SK-N-MC (cell line): ENCODE results near the gene DEK.
"Not testable (repeated sequence)": the region's sequence is repeated elsewhere in the genome, so short reads cannot be mapped to it uniquely, and the experiment has no call there.

Experiments used
- DNase-seq: peaks from one replicate; pipeline ENCODE4 v3.0.0-alpha.2; 2011; ENCODE audit warnings: low read depth, low spot score
- H3K27ac ChIP-seq: fragments of 200-600 bp; sonication (generic); 2 replicates; pipeline ENCODE4 v1.5.1; 2016; ENCODE audit warnings: mixed run types
- H3K36me3 ChIP-seq: fragments of 200-600 bp; sonication (generic); 2 replicates; pipeline ENCODE4 v1.6.1; 2017; ENCODE audit warnings: antibody characterized with exemption, low read length, mixed read lengths; ENCODE audit not compliant: insufficient read depth
- H3K4me3 ChIP-seq: fragments of 200-600 bp; sonication (generic); 2 replicates; pipeline ENCODE4 v1.5.1; 2016
- H3K9ac ChIP-seq: fragments of 200-600 bp; sonication (generic); 2 replicates; pipeline ENCODE4 v1.8.0; 2017; ENCODE audit warnings: mixed run types, mixed read lengths; ENCODE audit not compliant: insufficient read length
- H3K9me3 ChIP-seq: fragments of 200-600 bp; sonication (generic); 2 replicates; pipeline ENCODE4 v1.6.1; 2017; ENCODE audit warnings: low read depth, mild to moderate bottlenecking, antibody characterized with exemption, low read length, moderate library complexity, mixed read lengths
- EZH2 ChIP-seq: fragments of 200-600 bp; sonication (generic); IDR thresholded peaks from one replicate; pipeline ENCODE4 v1.6.1; 2017; ENCODE audit warnings: antibody characterized with exemption
- FOXP2 ChIP-seq: optimal IDR thresholded peaks from 2 replicates; pipeline ENCODE3; 2011; ENCODE audit warnings: mild to moderate bottlenecking, moderate library complexity; ENCODE audit not compliant: insufficient read depth; ENCODE audit errors: extremely low read length, control extremely low read depth
- POLR2AphosphoS5 ChIP-seq: IDR thresholded peaks from 2 replicates; pipeline ENCODE4 v1.6.1; 2012; ENCODE audit warnings: mild to moderate bottlenecking, low read depth, low read length, borderline replicate concordance

DEK gene

DNA sequence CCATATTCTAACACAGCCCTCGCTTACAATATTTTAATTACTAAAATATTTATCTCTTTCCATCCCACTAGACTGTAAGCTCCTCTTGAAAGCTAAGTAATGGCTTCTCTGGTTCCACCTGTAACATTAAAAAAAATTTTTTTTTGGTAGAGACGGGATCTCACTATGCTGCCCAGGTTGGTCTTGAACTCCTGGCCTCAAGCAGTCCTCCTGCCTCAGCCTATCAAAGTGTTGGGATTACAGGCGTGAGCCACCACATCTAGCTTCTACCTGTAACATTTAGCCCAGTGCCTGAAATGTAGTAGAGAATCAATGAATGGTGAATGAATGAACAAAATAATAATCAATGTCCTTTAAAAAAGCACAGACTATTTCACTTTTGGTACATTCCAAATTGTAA lies 28.8 kb downstream of the DEK start:
- TF ChIP-seq POLR2AphosphoS5, result no peak
- Histone ChIP-seq H3K27ac (no peak overlapping the region), H3K9ac (no peak overlapping the region), H3K36me3 (peaks cover 86% of the 10 kb centered on the region), H3K4me3 (no peak overlapping the region), H3K9me3 (no peaks in the 10 kb centered on the region; the same call in 1 of the 2 replicates)
- DNase-seq, result no peak

DNA sequence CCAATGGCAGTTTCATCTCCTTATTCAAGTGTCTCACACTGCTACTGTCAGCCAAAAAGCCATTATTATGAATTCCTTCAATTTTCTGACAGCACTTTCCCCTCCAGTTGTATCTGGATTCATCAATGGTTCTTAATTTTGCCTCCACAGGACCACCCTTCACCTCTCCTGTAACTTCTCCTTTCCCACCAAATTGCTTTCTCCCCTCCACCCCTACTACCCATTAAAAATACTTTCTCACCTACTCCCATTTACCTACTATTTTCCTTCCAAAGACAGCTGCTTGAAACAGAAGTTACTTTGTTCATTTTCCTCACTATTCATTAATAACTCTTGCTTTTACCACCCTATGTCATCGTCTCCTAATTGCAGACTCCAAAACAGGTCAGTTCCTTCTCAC lies 29.8 kb downstream of the DEK start:
- Histone ChIP-seq H3K27ac (no peak overlapping the region), H3K9me3 (no peaks in the 10 kb centered on the region; the same call in 1 of the 2 replicates), H3K36me3 (peaks cover 81% of the 10 kb centered on the region), H3K4me3 (no peak overlapping the region), H3K9ac (no peak overlapping the region)
- no peak for DNase-seq
- TF ChIP-seq EZH2 (no peak), FOXP2 (no peak), POLR2AphosphoS5 (no peak)

GRCh38 chr6:18233770-18234169 lies 30.6 kb downstream of the DEK start:
- peaks cover 78% of the 10 kb centered on the region for H3K36me3 ChIP-seq
- DNase-seq, H3K9ac ChIP-seq, H3K9me3 ChIP-seq, H3K4me3 ChIP-seq, H3K27ac ChIP-seq: not testable (repeated sequence)

- H3K9ac ChIP-seq, H3K27ac ChIP-seq, H3K9me3 ChIP-seq, DNase-seq, H3K4me3 ChIP-seq: not testable (repeated sequence)
- H3K36me3 ChIP-seq, result peaks cover 74% of the 10 kb centered on the region
These were observed 32.5 kb downstream of the DEK start for GRCh38 chr6:18231856-18232255.

- H3K9me3 ChIP-seq, H3K9ac ChIP-seq, H3K4me3 ChIP-seq, H3K27ac ChIP-seq, DNase-seq: not testable (repeated sequence)
- peaks cover 77% of the 10 kb centered on the region for H3K36me3 ChIP-seq
These were observed 35.7 kb downstream of the DEK start for GRCh38 chr6:18228590-18228989.

DNA sequence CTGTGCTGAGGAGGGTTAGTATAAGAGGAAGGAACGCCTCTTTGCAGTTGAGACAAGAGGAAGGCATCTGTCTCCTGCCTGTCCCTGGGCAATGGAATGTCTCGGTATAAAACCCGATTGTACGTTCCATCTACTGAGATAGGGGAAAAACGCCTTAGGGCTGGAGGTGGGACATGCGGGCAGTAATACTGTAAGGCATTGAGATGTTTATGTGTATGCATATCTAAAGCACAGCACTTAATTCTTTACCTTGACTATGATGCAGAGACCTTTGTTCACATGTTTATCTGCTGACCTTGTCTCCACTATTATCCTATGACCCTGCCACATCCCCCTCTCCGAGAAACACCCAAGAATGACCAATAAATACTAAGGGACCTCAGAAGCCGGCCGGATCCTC lies 37.2 kb downstream of the DEK start:
- H3K27ac ChIP-seq, result peak overlapping the region; percentile 64; the same call in 1 of the 2 replicates
- H3K36me3 ChIP-seq, result peaks cover 80% of the 10 kb centered on the region
- H3K9me3 ChIP-seq, H3K4me3 ChIP-seq, DNase-seq, H3K9ac ChIP-seq: not testable (repeated sequence)

GRCh38 chr6:18226451-18227105 lies 37.8 kb downstream of the DEK start:
- not testable (repeated sequence) for DNase-seq, H3K9me3 ChIP-seq, H3K4me3 ChIP-seq, H3K9ac ChIP-seq
- peaks cover 80% of the 10 kb centered on the region for H3K36me3 ChIP-seq
- peak overlapping the region; percentile 53; the same call in 1 of the 2 replicates for H3K27ac ChIP-seq

- H3K9ac ChIP-seq, result no peak overlapping the region
- peaks cover 49% of the 10 kb centered on the region for H3K36me3 ChIP-seq
- H3K27ac ChIP-seq, result peak overlapping the region; percentile 49
- no peak for DNase-seq
- H3K4me3 ChIP-seq, result no peak overlapping the region
- H3K9me3 ChIP-seq, result no peaks in the 10 kb centered on the region
- TF ChIP-seq POLR2AphosphoS5 (no peak), FOXP2 (no peak), EZH2 (no peak)
These were observed 43.1 kb downstream of the DEK start for GRCh38 chr6:18221288-18221615.

- no peak for TF ChIP-seq FOXP2
- TF ChIP-seq POLR2AphosphoS5, result peak; percentile 30; the same call in 1 of the 2 replicates
- no peak for TF ChIP-seq EZH2
- Histone ChIP-seq H3K4me3 (no peak overlapping the region), H3K9me3 (no peaks in the 10 kb centered on the region), H3K9ac (no peak overlapping the region), H3K36me3 (peaks cover 32% of the 10 kb centered on the region), H3K27ac (peak overlapping the region; percentile 70)
- no peak for DNase-seq
These were observed 44.7 kb downstream of the DEK start for GRCh38 chr6:18219591-18219990.

- TF ChIP-seq FOXP2 (no peak), EZH2 (no peak), POLR2AphosphoS5 (peak; percentile 46; the same call in 1 of the 2 replicates)
- no peak for DNase-seq
- H3K27ac ChIP-seq, result no peak overlapping the region
- H3K4me3 ChIP-seq, result no peak overlapping the region
- H3K9ac ChIP-seq, result no peak overlapping the region
- no peaks in the 10 kb centered on the region for H3K9me3 ChIP-seq
- peaks cover 19% of the 10 kb centered on the region for H3K36me3 ChIP-seq
These were observed 46.1 kb downstream of the DEK start for GRCh38 chr6:18218233-18218632.
